Islet precursor cell (in vitro differentiated cells): ENCODE data around the gene GPR152.
A peak's percentile ranks its signal among the peaks of the same experiment; 100 is the strongest.
"Not testable (repeated sequence)": the region's sequence is repeated elsewhere in the genome, so short reads cannot be mapped to it uniquely, and the experiment has no call there.

ENCODE experiments used
- DNase-seq: peaks from one replicate; pipeline ENCODE4 v3.0.0-alpha.2; 2018

Gene GPR152

GRCh38 chr11:67489203-67489884 lies 36.8 kb upstream of the GPR152 start:
- peak; percentile 52 for DNase-seq

- no peak for DNase-seq
These were observed 34.1 kb upstream of the GPR152 start for GRCh38 chr11:67486481-67487195.

DNA sequence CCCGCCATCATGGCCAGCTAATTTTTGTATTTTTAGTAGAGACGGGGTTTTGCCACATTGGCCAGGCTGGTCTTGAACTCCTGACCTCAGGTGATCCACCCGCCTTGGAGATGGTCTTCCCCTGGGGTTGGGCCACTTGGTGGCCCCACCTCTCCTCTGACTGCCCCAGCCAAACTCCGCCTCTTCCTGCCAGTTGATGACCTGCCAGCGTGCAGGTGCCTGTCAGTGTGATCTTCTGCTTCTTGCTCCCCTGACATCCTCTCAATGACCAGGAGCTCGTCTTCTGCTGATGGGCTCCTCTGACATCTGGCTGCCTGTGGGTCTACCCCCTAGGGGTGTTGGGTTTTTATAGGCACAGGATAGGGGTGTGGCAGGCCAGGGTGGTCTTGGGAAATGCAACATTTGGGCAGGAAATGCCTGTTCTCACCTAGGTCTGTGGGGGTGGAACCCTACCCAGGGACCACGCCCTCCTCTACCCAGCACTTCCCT lies 33.4 kb upstream of the GPR152 start:
- DNase-seq, result not testable (repeated sequence)

- DNase-seq, result no peak
These were observed 32.4 kb upstream of the GPR152 start for GRCh38 chr11:67484847-67485311.

GRCh38 chr11:67483831-67484665 lies 31.5 kb upstream of the GPR152 start:
- no peak for DNase-seq

DNA sequence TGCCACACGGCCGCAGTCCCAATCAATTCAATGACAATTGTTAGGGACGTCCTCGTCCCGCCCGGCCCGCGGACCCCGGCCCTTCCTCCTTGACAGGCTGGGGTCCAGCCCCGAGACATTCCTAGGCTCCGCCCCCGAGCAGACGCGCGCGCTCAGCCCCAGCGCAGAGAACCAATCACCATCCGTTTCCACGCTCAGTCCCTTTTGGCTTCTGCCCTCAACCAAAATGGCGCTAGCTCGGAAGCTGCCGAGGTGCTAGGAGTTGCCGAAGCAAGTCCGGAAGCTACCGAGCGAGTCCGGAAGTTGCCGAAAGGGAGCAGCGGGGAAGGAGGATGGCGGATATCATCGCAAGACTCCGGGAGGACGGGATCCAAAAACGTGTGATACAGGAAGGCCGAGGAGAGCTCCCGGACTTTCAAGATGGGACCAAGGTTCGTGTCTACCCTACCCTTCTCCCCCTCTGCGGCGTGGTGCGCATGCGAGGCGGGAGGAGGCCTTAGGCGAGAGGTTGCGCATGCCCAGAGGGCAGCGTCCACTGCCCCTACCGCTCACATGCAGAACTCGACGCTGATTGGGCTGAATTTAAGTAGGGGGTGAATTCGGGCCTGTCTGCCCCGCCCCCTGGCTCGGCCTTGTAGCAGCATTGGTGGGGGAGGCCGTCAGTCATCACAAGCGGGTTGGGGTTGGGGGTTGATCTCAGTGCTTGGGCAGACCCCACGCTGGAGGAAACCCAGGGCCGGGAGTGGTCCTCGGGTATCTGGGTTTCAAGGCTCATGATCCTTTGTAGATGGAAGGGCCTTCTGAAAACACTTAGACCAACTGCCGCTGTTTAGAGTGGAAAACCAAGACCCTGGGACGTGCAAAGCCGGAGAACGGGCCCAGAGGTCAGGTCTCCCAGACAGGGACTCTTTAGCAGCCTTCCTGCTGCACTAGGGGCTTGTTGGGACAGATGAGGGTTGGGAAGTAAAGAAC lies 30.6 kb upstream of the GPR152 start, which contains the start of gene AIP:
Gene AIP, plus strand, starts transcription at position 200 of the 972 bp plus-strand sequence. Its CDS starts 133 bp downstream, at position 333.
- peak; percentile 99 for DNase-seq

- no peak for DNase-seq
These were observed 29.8 kb upstream of the GPR152 start for GRCh38 chr11:67482275-67482826.

GRCh38 chr11:67477344-67478050 lies 25.0 kb upstream of the GPR152 start:
- DNase-seq, result not testable (repeated sequence)

GRCh38 chr11:67476692-67477091 lies 24.2 kb upstream of the GPR152 start:
- DNase-seq, result not testable (repeated sequence)

DNA sequence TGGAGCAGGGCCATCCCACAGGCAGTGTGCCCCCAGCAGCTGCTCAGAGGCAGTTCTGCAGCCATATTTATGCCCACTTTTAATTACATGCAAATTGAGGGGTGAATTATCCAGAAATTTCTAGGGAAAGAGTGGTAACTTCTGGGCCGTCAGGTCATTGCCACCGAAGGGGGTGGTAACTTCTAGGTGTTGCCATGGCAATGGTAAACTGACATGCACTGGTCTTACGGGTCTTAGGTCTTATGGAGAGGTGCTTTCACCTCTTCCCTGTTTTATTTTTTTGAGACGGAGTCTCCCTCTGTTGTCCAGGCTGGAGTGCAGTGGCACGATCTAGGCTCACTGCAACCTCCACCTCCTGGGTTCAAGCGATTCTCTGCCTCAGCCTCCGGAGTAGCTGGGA lies 20.4 kb upstream of the GPR152 start:
- DNase-seq, result no peak

DNA sequence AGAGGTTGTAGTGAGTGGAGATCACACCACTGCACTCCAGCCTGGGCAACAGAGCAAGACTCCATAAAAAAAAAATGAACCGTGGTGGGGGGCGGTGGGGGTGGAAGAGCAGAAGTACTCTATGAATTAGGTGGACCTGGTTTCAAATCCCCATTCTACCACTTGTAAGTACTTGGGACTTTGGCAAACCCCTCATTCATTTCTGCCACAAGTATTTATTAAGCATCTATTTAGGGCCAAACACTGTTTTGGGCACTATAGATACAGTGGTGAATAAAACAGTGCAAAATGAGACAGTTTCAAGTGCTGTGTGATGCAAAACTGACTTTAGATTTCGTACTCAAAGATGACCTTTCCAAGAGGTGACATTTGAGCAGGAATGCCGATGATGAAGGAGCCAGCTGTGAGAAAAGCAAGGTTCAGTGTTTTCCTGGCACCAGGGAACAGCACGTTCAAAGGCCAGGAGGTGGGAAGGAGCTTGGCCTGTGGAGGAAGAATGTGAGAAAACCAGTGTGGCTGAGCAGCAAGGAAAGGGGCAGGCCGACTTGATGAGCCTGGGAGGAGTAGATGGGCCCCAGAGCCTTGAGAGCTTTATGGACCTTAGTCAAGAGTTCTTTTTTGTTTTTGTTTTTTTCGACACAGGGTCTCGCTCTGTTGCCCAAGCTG lies 17.9 kb upstream of the GPR152 start:
- no peak for DNase-seq

- DNase-seq, result no peak
These were observed 16.9 kb upstream of the GPR152 start for GRCh38 chr11:67469508-67469811.

- peak; percentile 96 for DNase-seq
These were observed 16.4 kb upstream of the GPR152 start, which contains the start of gene TMEM134 for GRCh38 chr11:67468759-67469507. TMEM134 (minus strand) TSS chr11:67469251; CDS start chr11:67469192, 59 bp downstream.

DNA sequence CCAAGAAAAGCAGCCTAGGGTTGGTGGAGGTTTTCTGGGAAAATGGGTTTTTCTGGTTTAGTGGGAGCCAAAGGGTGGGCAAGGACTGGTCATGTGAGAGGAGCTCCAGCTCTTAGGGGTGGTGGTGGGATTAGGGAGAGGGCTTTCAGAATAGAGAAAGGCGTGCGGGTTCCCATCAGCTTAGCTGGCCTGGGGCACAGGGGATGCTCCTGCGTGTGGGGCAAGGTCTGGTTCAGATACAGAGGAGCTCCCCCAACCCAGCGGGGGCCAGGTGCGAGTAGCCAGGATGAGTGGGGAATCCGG lies 15.9 kb upstream of the GPR152 start:
- no peak for DNase-seq

- DNase-seq, result peak; percentile 68
These were observed 15.5 kb upstream of the GPR152 start for GRCh38 chr11:67468056-67468455.

DNA sequence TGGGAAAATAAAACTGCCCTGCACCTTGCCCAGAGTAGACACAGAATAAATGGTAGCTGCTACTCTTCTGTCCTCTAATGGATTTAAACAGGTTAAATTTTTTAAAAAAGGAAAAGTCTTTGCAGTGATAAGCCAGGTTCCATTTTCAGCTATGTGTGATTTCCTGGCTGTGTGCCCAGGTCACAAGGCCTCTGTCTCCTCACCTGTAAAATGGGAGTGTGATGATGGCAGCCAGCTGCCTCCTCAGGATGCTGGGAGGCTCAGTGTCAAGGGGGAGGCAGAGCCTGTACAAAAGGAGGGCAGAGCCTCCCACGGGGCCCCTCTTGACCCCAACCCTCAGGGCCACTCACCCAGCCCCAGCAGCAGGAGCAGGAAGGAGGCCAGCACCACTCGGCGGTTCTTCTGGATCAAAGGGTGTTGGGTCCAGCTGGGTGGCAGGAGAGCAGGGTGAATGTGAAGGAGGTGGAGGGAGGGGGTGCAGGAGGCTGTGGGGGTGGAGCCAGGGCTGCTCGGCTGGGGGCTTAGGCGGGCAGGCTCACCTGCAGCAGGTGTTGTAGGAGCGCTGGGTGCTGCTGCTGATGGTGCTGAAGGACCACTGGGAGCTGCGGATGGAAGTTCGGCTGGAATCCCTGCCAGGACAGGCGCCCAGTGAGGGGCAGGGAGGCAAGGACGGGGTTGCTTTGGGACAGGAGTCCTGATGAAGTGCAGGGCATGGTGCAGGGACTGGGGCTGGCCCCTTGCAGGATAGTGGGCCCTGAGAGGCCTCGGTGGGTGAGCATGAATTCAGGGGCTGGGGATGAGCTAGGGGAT lies 14.6 kb upstream of the GPR152 start:
- DNase-seq, result peak; percentile 53

DNA sequence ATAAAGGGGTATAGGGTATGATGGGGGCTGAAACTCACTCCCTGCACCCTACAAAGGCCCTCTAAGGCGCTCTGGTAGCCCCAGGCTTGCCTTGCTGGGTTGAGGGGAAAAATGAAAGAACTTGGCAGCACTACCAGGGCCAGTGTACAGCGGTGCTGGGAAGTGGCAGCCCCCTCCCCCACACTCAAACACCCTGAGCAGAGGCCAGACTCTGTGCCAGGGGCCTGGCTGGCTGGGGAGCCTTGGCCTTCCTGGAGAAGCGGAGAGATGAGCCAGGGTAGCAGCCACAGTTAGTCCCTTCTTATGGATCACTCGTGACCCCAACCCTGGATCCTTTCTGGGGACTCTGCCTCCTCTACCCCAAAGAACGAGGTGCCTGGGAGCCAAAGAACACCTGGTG lies 13.8 kb upstream of the GPR152 start:
- no peak for DNase-seq

DNA sequence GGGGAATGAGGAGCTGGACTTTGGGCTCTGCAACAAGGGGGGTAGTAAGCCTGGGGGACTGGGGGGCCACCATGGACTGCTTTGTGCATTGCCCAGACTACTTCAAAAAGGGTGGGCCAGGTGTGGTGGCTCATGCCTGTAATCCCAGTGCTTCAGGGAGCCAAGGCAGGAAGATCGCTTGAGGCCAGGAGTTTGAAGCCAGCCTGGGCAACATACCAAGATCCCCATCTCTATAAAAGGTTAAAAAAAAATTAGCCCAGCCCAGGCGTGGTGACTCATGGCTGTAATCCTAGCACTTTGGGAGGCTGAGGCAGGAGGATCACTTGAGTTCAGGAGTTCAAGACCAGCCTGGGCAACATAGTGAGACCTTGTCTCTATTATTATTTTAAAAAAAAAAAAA lies 13.0 kb upstream of the GPR152 start:
- DNase-seq, result peak; percentile 56

DNA sequence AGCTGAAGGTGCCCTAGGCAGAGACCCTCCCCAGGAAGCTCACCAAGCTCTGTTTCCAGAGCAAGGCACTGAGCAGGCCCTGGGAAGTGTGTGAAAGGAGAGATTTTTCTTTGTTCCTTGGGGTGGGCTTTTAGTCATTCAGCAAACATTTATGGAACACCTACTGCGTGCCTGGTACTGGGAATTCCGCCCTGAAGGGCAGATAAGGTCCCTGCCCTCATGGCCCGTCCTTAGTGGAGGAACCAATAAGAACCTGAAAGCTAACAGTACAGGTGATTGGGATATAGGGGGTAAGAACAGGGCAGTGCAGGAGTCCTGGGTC lies 12.6 kb upstream of the GPR152 start:
- DNase-seq, result peak; percentile 68
